ENCODE measurements around the gene ZNF407. TPM values are rescaled to one million over a fixed set of nuclear protein-coding genes. Genes with fewer than 3 reads are reported as not detected.

Gene ZNF407
- total RNA-seq, 1 donor from 2014 or later, result 13.2 TPM

DNA sequence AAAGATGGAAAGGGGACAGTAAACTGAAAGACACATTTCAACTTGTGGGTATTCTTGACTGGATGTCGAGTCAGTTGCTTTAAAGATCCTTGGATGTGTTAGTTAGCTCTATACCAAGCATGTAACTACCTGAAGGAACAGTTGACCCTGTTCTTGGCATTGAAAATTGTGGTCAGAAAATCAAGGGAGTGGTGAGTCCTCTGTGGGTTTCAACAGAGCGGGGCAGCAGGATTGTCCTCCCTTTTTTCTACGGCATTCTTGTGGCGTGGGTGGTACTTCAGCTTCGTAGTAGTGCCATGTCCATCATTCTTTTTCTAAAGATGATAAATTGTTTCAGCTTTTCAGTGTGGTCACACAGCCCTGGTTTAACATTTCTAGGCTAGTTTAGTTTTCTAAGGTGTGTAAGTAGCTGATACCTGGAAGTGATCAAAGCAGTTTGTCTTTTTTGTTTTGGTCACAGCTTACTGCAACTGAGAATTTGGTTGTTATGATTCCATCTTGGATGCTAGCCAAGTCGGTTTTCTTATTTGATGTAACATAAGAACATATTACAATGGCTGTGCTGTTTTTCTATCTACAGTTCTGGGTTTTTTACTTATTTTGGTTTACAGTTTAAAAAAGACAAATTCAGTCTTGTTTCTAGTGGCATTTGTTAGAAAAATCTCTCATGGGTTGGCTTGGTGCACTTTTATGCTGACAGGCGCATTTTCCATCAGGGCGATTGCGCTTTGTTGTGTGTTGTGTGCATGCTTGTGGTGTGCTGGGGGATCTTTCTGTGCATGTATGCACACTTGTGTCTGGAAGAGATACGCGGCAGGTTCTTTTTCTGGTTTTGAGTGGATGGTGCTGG lies 84.7 kb downstream of the ZNF407 start:
- TF ChIP-seq CTCF (conservative IDR thresholded peaks at IDR 0.05), result no peak
- Mint-ChIP-seq H3K36me3 (ENCODE audit: low read depth) (peaks cover 19% of the 10 kb centered on the region), H3K27me3 (ENCODE audit: low read depth) (no peaks in the 10 kb centered on the region), H3K4me3 (no peak overlapping the region), H3K4me1 (no peaks in the 10 kb centered on the region), H3K9me3 (peaks cover 5% of the 10 kb centered on the region), H3K27ac (ENCODE audit: unreplicated experiment) (no peak overlapping the region)
- no peak for DNase-seq (ENCODE audit: low read depth, low spot score)

- H3K27ac Mint-ChIP-seq (ENCODE audit: unreplicated experiment), result no peak overlapping the region
- H3K4me3 Mint-ChIP-seq, result no peak overlapping the region
- peaks cover 5% of the 10 kb centered on the region for H3K9me3 Mint-ChIP-seq
- H3K36me3 Mint-ChIP-seq (ENCODE audit: low read depth), result peaks cover 15% of the 10 kb centered on the region
- DNase-seq (ENCODE audit: low read depth, low spot score), result no peak
- H3K27me3 Mint-ChIP-seq (ENCODE audit: low read depth), result no peaks in the 10 kb centered on the region
- no peak for TF ChIP-seq CTCF (conservative IDR thresholded peaks at IDR 0.05)
- H3K4me1 Mint-ChIP-seq, result no peaks in the 10 kb centered on the region
Measured at GRCh38 chr18:74682991-74683297, 85.3 kb downstream of the ZNF407 start.

- Mint-ChIP-seq H3K27ac (ENCODE audit: unreplicated experiment) (no peak overlapping the region), H3K36me3 (ENCODE audit: low read depth) (peaks cover 9% of the 10 kb centered on the region), H3K9me3 (no peaks in the 10 kb centered on the region), H3K4me3 (no peak overlapping the region), H3K4me1 (no peaks in the 10 kb centered on the region), H3K27me3 (ENCODE audit: low read depth) (no peaks in the 10 kb centered on the region)
- no peak for TF ChIP-seq CTCF (conservative IDR thresholded peaks at IDR 0.05)
- DNase-seq (ENCODE audit: low read depth, low spot score), result no peak
Measured at GRCh38 chr18:74683573-74683972, 85.9 kb downstream of the ZNF407 start.

DNA sequence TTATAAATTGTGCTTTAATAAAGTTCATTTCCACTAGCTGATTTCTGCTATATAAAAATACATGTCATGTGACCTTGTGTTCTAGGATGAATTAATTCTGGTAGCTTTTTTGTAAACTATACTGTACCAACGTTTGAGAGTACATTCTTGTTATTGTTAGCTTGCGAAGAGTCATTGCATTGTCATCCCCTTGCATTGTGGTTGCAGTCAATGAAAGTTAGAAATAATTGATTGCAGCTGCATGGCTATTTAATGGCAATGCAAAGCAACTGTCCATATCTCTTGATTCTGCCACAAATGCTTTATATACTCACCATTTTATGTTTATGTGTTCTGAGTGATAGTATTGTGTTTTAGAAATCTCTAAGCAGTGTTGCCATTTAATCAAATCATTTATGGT lies 91.6 kb downstream of the ZNF407 start:
- H3K36me3 Mint-ChIP-seq (ENCODE audit: low read depth), result peaks cover 3% of the 10 kb centered on the region

GRCh38 chr18:74692367-74693013 lies 94.8 kb downstream of the ZNF407 start:
- Mint-ChIP-seq H3K27ac (ENCODE audit: unreplicated experiment) (no peak overlapping the region), H3K4me1 (no peaks in the 10 kb centered on the region), H3K36me3 (ENCODE audit: low read depth) (no peaks in the 10 kb centered on the region), H3K27me3 (ENCODE audit: low read depth) (no peaks in the 10 kb centered on the region), H3K4me3 (no peak overlapping the region), H3K9me3 (peaks cover 2% of the 10 kb centered on the region)
- TF ChIP-seq CTCF (conservative IDR thresholded peaks at IDR 0.05), result no peak
- no peak for DNase-seq (ENCODE audit: low read depth, low spot score)

More for the DNA sequence above, 91.6 kb downstream of the ZNF407 start:
- peaks cover 2% of the 10 kb centered on the region for H3K9me3 Mint-ChIP-seq
- no peaks in the 10 kb centered on the region for H3K4me1 Mint-ChIP-seq
- H3K4me3 Mint-ChIP-seq, result no peak overlapping the region
- no peak overlapping the region for H3K27ac Mint-ChIP-seq (ENCODE audit: unreplicated experiment)
- TF ChIP-seq CTCF (conservative IDR thresholded peaks at IDR 0.05), result no peak
- DNase-seq (ENCODE audit: low read depth, low spot score), result no peak
- H3K27me3 Mint-ChIP-seq (ENCODE audit: low read depth), result no peaks in the 10 kb centered on the region

All from neural crest cell (in vitro differentiated cells).